ENCODE results near the gene CCN6. TPM values are rescaled to one million over a fixed set of nuclear protein-coding genes. Genes with fewer than 3 reads are reported as not detected.

The CCN6 gene
- total RNA-seq, 1 donor from 2014 or later: 5.4 TPM

DNA sequence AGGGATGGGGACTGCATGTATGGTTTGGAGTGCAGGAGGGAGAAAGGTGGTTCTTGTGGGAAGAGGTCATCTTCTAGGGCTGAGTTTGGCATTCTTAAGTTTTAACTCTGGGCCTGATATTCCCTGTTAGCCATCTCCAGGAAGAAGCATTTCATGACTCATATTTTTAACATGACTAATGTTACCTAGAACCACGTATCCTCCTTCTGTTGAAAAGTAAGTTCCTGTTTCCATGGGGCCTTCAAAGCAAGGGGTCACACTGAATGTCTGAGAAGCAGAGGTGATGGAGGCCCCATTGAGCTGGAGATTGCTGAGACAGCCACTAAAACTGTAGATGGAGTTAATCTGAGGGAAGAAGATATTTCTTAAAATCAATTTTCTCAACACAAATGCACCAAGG lies 63.6 kb downstream of the CCN6 start:
- peak; percentile 72 for DNase-seq (ENCODE audit: low read depth)

DNA sequence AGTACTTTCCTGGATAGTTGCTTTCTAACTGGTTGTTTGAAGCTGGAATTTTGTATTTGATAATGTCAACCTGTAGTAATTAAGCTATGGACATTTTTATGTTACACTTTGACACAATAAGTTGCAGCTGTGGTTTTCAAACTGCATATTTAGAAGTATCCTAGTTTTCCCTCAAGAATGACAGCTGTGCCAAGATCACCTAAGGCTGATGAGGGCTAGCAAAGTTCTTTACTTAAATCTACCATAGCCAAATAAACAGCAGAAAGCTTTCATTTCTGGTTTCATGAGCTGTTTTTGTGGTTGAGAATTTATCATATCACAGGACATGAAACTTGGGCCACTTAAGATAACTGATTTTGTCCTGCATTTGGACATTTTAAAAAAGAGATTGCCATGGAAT lies 64.1 kb downstream of the CCN6 start:
- no peak for DNase-seq (ENCODE audit: low read depth)

Other genes starting within 250 kb of the CCN6 start
- 34.7 and 39.4 TPM in 2 replicates for gene FYN, start 180.7 kb upstream of the CCN6 start, total RNA-seq
- 13.5 and 25.4 TPM in 2 replicates for gene TUBE1, start 33.4 kb downstream of the CCN6 start, total RNA-seq
- 15.5 and 24.1 TPM in 2 replicates for gene FAM229B, start 33.5 kb downstream of the CCN6 start, total RNA-seq
- 8.2 and 54.0 TPM in 2 replicates for gene LAMA4, start 200.5 kb downstream of the CCN6 start, total RNA-seq